ENCODE results near the gene RSU1. TPM values are rescaled to one million over a fixed set of nuclear protein-coding genes. Genes with fewer than 3 reads are reported as not detected.

RSU1 gene
- polyA plus RNA-seq, 3 donors, result 45.7 to 111 (median 100) TPM

- H2AFZ ChIP-seq (ENCODE audit: insufficient read depth, low read depth, low read length, poor library complexity, severe bottlenecking), result no peak overlapping the region
- Mint-ChIP-seq H3K27ac (no peak overlapping the region), H3K4me3 (no peak overlapping the region), H3K9me3 (no peaks in the 10 kb centered on the region), H3K36me3 (peaks cover 10% of the 10 kb centered on the region in 2 donors), H3K27me3 (ENCODE audit: low read depth in 3 of 3) (no peaks in the 10 kb centered on the region), H3K4me1 (peaks cover 12% of the 10 kb centered on the region)
- H3K79me2 ChIP-seq (ENCODE audit: insufficient read depth, low read length), result no peaks in the 10 kb centered on the region
- no peak overlapping the region for H3K9ac ChIP-seq (ENCODE audit: insufficient read depth, low read length, poor library complexity, severe bottlenecking)
- H4K20me1 ChIP-seq (ENCODE audit: insufficient read depth, low read length), result peaks cover 3% of the 10 kb centered on the region
- intact Hi-C loops (cut with micrococcal nuclease), result loop anchor here in 1 of 2 donors (10.0 kb wide), 1 partner anchor 869 kb away; no protein-coding TSS in a partner anchor
- H3K27me3 ChIP-seq (ENCODE audit: control insufficient read depth in 2 of 2, insufficient read depth in 2 of 2, low read length in 2 of 2), result no peaks in the 10 kb centered on the region
- H3K9me3 ChIP-seq (replicated peaks in 1 of 2; ENCODE audit: control insufficient read depth in 1 of 2, insufficient read depth in 1 of 2, low read length in 2 of 2), result no peaks in the 10 kb centered on the region
- TF ChIP-seq, protein P1, sequence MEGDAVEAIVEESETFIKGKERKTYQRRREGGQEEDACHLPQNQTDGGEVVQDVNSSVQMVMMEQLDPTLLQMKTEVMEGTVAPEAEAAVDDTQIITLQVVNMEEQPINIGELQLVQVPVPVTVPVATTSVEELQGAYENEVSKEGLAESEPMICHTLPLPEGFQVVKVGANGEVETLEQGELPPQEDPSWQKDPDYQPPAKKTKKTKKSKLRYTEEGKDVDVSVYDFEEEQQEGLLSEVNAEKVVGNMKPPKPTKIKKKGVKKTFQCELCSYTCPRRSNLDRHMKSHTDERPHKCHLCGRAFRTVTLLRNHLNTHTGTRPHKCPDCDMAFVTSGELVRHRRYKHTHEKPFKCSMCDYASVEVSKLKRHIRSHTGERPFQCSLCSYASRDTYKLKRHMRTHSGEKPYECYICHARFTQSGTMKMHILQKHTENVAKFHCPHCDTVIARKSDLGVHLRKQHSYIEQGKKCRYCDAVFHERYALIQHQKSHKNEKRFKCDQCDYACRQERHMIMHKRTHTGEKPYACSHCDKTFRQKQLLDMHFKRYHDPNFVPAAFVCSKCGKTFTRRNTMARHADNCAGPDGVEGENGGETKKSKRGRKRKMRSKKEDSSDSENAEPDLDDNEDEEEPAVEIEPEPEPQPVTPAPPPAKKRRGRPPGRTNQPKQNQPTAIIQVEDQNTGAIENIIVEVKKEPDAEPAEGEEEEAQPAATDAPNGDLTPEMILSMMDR (IDR thresholded peaks at IDR 0.05), result no peak
- no peaks in the 10 kb centered on the region for H3K36me3 ChIP-seq (replicated peaks in 1 of 2; ENCODE audit: control insufficient read depth in 1 of 2, insufficient read depth in 2 of 2, low read length in 2 of 2)
- H3K4me2 ChIP-seq (replicated peaks; ENCODE audit: extremely low read depth, low read length, poor library complexity, severe bottlenecking), result no peak overlapping the region
- no peak for DNase-seq
- H3K27ac ChIP-seq (ENCODE audit: low read depth in 1 of 2, low read length in 2 of 2), result no peak overlapping the region
- no peak overlapping the region for H3K4me3 ChIP-seq (replicated peaks in 1 of 3; ENCODE audit: low read depth in 2 of 3, low read length in 3 of 3)
- no peaks in the 10 kb centered on the region for H3K4me1 ChIP-seq (ENCODE audit: control insufficient read depth in 1 of 2, insufficient read depth in 2 of 2, low read length in 2 of 2)
- 100% methylated on average over 6 of the region's 11 CpGs for WGBS (ENCODE audit: insufficient coverage)
Measured at GRCh38 chr10:16773334-16773733, 43.9 kb downstream of the RSU1 start.

DNA sequence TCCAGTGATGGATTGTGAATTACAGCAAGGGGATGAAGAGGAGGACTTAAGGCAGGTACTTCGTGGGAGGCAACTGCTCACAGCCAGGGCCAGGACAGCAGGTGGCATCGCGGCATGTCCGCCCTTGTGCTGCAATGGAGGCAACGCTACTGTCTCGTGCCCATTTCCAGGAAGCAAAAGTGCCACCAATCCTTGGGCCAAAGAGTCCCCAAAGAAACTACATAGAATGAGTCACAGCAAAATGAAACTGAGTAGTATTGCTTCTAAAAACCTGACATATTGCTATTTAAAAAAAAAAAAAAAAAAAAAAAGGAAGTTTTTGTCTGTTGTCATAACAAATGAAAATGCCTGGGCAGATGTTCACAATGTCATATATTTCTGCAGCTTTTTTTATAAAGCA lies 46.6 kb downstream of the RSU1 start:
- TF ChIP-seq, protein P1 (IDR thresholded peaks at IDR 0.05), result no peak
- Histone ChIP-seq H3K4me3 (replicated peaks in 1 of 3; ENCODE audit: low read depth in 2 of 3, low read length in 3 of 3) (no peak overlapping the region), H2AFZ (ENCODE audit: insufficient read depth, low read depth, low read length, poor library complexity, severe bottlenecking) (no peak overlapping the region), H3K4me2 (replicated peaks; ENCODE audit: extremely low read depth, low read length, poor library complexity, severe bottlenecking) (no peak overlapping the region), H3K79me2 (ENCODE audit: insufficient read depth, low read length) (no peaks in the 10 kb centered on the region), H3K27ac (ENCODE audit: low read depth in 1 of 2, low read length in 2 of 2) (no peak overlapping the region), H3K27me3 (ENCODE audit: control insufficient read depth in 2 of 2, insufficient read depth in 2 of 2, low read length in 2 of 2) (no peaks in the 10 kb centered on the region), H3K9ac (ENCODE audit: insufficient read depth, low read length, poor library complexity, severe bottlenecking) (no peak overlapping the region), H4K20me1 (ENCODE audit: insufficient read depth, low read length) (no peaks in the 10 kb centered on the region), H3K4me1 (ENCODE audit: control insufficient read depth in 1 of 2, insufficient read depth in 2 of 2, low read length in 2 of 2) (no peaks in the 10 kb centered on the region), H3K9me3 (replicated peaks in 1 of 2; ENCODE audit: control insufficient read depth in 1 of 2, insufficient read depth in 1 of 2, low read length in 2 of 2) (no peaks in the 10 kb centered on the region), H3K36me3 (replicated peaks in 1 of 2; ENCODE audit: control insufficient read depth in 1 of 2, insufficient read depth in 2 of 2, low read length in 2 of 2) (peaks cover 0 to under 1% of the 10 kb centered on the region in 2 donors)
- H3K36me3 Mint-ChIP-seq, result peaks cover 7 to 10% of the 10 kb centered on the region in 2 donors
- no peaks in the 10 kb centered on the region for H3K27me3 Mint-ChIP-seq (ENCODE audit: low read depth in 3 of 3)
- H3K4me3 Mint-ChIP-seq, result no peak overlapping the region
- 95% methylated on average over 5 of the region's 6 CpGs for WGBS (ENCODE audit: insufficient coverage)
- DNase-seq, result peak in 2 of 3 donors; percentile 5 to 35
- H3K27ac Mint-ChIP-seq, result peak overlapping the region in 4 of 7 donors; percentile 6 to 67 (median 54)
- H3K9me3 Mint-ChIP-seq, result no peaks in the 10 kb centered on the region
- H3K4me1 Mint-ChIP-seq, result peaks cover 8% of the 10 kb centered on the region
- intact Hi-C loops (cut with micrococcal nuclease), result loop anchor here in 1 of 2 donors (10.0 kb wide), 1 partner anchor 866 kb away; no protein-coding TSS in a partner anchor
